GM12801 (cell line): ENCODE measurements around the gene GXYLT1.

ENCODE experiments used
- TF ChIP-seq, protein P1 (sequence below): IDR thresholded peaks from one replicate; pipeline ENCODE4 v1.5.1; 2011; ENCODE audit warnings: control low read depth; ENCODE audit not compliant: insufficient read length; ENCODE audit errors: extremely low read depth

Gene GXYLT1

DNA sequence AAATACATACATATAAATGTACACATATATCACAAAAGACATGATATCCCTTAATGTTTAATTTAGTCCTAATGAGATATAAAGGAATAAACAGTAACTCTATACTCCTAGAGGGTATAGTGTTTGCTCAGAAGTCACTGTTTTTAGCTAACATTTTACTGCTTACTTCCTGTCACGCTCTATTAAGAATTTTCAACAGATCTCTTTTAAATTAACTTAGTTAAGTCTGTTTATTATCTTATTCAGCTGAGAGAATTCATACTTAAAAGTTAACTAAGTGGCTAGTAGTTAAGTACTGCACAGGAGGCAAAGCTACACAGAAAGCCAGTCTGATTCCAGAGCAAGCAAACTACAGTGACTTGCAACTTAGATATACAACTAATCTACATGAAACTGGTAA, 39.9 kb downstream of the GXYLT1 start:
- TF ChIP-seq, protein P1, sequence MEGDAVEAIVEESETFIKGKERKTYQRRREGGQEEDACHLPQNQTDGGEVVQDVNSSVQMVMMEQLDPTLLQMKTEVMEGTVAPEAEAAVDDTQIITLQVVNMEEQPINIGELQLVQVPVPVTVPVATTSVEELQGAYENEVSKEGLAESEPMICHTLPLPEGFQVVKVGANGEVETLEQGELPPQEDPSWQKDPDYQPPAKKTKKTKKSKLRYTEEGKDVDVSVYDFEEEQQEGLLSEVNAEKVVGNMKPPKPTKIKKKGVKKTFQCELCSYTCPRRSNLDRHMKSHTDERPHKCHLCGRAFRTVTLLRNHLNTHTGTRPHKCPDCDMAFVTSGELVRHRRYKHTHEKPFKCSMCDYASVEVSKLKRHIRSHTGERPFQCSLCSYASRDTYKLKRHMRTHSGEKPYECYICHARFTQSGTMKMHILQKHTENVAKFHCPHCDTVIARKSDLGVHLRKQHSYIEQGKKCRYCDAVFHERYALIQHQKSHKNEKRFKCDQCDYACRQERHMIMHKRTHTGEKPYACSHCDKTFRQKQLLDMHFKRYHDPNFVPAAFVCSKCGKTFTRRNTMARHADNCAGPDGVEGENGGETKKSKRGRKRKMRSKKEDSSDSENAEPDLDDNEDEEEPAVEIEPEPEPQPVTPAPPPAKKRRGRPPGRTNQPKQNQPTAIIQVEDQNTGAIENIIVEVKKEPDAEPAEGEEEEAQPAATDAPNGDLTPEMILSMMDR, result no peak

DNA sequence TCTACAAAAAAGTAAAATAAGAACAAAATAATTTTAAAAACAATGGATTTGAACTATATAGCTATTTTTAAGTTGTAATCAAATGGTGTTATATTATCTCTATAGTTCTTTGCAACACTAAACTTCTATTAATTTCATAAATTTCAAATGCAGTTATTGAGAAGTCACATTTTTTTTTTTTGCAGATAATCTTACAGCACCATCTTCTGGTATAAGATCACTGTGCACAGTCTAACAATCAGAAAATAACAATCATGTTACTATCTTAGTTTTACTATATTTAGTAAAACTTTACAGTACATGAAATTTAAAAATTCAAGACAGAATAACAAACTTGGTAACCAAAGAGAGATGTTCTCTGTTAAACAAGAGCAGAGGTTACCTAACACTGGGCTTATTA, 40.6 kb downstream of the GXYLT1 start:
- TF ChIP-seq, protein P1, result no peak

DNA sequence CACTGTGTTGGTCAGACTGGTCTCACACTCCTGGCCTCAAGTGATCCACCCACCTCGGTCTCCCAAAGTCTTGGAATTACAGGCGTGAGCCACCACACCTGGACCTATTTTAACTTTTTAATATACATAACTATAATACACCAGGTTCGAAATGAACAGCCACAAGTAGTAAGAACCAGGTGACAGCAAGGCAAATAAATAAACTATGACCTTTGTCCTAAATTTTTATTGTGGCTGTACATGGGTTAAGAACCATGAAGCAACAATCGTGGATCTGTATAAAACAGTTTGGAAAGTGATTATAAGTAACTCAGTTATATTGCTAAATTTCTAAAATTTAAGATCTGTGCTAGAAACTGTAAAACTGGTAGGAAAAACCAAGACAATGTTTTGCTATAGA, 41.5 kb downstream of the GXYLT1 start:
- TF ChIP-seq, protein P1, result no peak

DNA sequence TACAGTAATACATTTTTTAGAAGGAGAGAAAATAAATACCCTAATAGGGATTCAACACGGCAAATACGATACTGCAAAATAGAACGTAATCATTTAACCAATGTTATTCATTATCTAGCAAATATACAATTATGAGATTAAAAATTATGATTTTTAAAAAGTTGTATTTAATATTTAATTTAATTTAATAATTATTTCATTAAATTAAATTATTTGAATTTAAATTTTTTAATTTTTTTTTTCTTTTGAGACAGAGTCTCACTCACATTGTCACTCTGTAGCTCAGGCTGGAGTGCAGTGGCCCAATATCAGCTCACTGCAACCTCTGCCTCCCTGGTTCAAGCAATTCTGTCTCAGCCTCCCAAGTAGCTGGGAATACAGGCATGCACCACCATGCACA, 42.0 kb downstream of the GXYLT1 start:
- TF ChIP-seq, protein P1, result no peak

DNA sequence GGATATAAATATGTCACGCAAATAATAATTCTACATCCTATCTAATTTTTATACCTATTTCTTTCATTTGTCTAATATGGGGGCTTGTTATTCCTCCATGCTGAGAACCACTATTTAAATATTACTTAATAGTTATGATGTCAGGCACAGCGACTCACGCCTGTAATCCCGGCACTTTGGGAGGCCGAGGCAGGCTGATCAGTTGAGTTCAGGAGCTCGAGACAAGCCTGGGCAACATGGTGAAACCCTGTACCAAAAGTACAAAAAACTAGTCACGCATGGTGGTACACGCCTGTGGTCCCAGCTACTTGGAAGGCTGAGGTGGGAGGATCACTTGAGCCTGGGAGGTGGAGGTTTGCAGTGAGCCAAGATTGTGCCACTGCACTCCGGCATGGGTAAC, 45.2 kb downstream of the GXYLT1 start:
- TF ChIP-seq, protein P1, result no peak

DNA sequence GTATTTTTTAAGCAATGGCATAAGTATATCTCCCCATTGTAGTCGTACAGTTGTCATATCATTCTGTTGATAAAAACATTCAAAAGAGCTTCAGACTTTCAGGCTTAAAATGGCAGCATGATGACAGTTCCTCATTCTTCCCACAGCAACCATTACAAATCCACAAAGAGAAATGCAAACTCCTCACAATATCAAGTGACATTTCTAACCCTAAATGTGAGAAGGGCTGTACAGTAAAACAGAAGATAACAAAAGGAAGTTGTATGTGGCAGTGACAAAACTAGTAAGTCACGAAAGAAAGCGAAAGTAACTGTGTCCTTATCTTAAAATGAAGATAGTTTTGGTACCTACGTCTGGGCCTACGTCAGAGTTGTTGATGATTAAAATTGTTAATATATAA, 46.7 kb downstream of the GXYLT1 start:
- TF ChIP-seq, protein P1, result no peak

DNA sequence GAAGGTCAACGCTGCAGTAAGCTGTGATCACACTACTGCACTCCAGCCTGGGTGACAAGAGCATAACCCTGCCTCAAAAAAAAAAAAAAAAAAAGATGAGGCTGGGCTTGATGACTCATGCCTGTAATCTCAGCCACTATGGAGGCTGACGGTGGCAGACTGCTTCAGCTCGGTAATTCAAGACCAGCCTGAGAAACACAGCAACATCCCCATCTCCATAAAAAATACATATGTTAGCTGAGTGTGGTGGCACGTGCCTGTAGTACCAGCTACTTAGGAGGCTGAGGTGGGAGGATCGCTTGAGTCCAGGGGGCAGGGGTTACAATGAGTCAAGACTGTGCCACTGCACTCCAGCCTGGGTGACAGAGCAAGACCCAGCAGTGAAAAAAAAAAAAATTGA, 50.4 kb downstream of the GXYLT1 start:
- TF ChIP-seq, protein P1, result no peak

DNA sequence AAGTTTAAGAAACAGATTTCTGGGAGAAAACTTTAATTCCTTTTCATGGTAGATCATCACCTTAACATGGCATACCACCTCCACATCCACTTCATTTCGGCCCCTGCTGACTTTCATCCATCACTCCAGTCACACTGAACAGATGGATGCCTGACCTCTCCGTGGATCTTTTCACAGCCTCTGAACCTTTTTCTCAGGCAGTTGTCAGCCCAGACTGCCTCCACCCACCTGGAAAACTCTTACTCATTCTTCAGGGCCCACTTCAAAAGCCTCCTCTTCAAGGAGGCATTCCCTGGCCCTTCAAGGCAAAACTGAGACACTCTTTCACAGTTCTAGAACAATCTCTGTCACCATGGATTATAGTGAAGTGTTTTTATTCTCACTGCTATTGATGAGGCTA, 52.9 kb downstream of the GXYLT1 start:
- TF ChIP-seq, protein P1, result no peak
